Left forelimb (tissue), 1 donor: ENCODE measurements around the gene LY6G6C.
A peak's percentile ranks its signal among the peaks of the same experiment; 100 is the strongest.
"Not testable (repeated sequence)": the region's sequence is repeated elsewhere in the genome, so short reads cannot be mapped to it uniquely, and the experiment has no call there.

Source experiments
- DNase-seq: peaks from one replicate; pipeline ENCODE4 v3.0.0-alpha.2; 2018; ENCODE audit warnings: low spot score

LY6G6C gene

GRCh38 chr6:31727034-31727716, 5.6 kb upstream of the LY6G6C start:
- DNase-seq, result no peak

GRCh38 chr6:31725502-31726350, 4.2 kb upstream of the LY6G6C start:
- no peak for DNase-seq

GRCh38 chr6:31723980-31724691, 2.6 kb upstream of the LY6G6C start:
- no peak for DNase-seq

GRCh38 chr6:31723245-31723979, 1.9 kb upstream of the LY6G6C start, which contains the start of gene MPIG6B:
Gene MPIG6B (plus strand): TSS chr6:31723373. CDS start chr6:31723384, 11 bp downstream.
- no peak for DNase-seq

- no peak for DNase-seq
These were observed 627 bp upstream of the LY6G6C start for GRCh38 chr6:31722173-31722572.

- no peak for DNase-seq
These were observed 1.3 kb downstream of the LY6G6C start for GRCh38 chr6:31720196-31720770.

- no peak for DNase-seq
These were observed 2.5 kb downstream of the LY6G6C start for GRCh38 chr6:31719001-31719400.

GRCh38 chr6:31718265-31718664, 3.3 kb downstream of the LY6G6C start:
- DNase-seq, result no peak

- DNase-seq, result peak; percentile 63
These were observed 3.9 kb downstream of the LY6G6C start for GRCh38 chr6:31717499-31718222.

GRCh38 chr6:31715022-31715958, 6.3 kb downstream of the LY6G6C start, which contains the start of gene LY6G6D:
Gene LY6G6D (plus strand): TSS chr6:31715348. CDS start chr6:31715356, 8 bp downstream.
- DNase-seq, result no peak

- no peak for DNase-seq
These were observed 7.4 kb downstream of the LY6G6C start for GRCh38 chr6:31713991-31714684.

GRCh38 chr6:31713465-31713864, 8.1 kb downstream of the LY6G6C start:
- DNase-seq, result no peak

GRCh38 chr6:31712296-31712695, 9.2 kb downstream of the LY6G6C start:
- no peak for DNase-seq

GRCh38 chr6:31711233-31711632, 10.3 kb downstream of the LY6G6C start:
- DNase-seq, result no peak

GRCh38 chr6:31710523-31711219, 10.9 kb downstream of the LY6G6C start:
- no peak for DNase-seq

- DNase-seq, result not testable (repeated sequence)
These were observed 12.4 kb downstream of the LY6G6C start for GRCh38 chr6:31709157-31709556.

- DNase-seq, result no peak
These were observed 13.3 kb downstream of the LY6G6C start for GRCh38 chr6:31708224-31708623.

- no peak for DNase-seq
These were observed 13.8 kb downstream of the LY6G6C start for GRCh38 chr6:31707701-31708100.
